HepG2 (cell line): ENCODE data around the gene MAIP1. TPM values are rescaled to one million over a fixed set of nuclear protein-coding genes. Genes with fewer than 3 reads are reported as not detected.

Experiments
- FOXK1 ChIP-seq: sonication (generic); formaldehyde crosslinking; IDR thresholded peaks from 2 replicates; pipeline ENCODE4 v1.4.0; 2020; ENCODE audit warnings: low read depth, missing genetic modification reagents, borderline replicate concordance
- HNRNPK ChIP-seq: fragments of 200-400 bp; formaldehyde crosslinking; IDR thresholded peaks from 2 replicates; pipeline ENCODE4 v1.6.1; 2018; ENCODE audit warnings: low read length, low read depth, moderate library complexity, mild to moderate bottlenecking; ENCODE audit not compliant: poor library complexity, severe bottlenecking
- HOXA9 ChIP-seq: sonication (generic); formaldehyde crosslinking; IDR thresholded peaks from 2 replicates; pipeline ENCODE4 v1.8.1; 2022; ENCODE audit warnings: missing genetic modification reagents, mild to moderate bottlenecking, moderate library complexity, borderline replicate concordance
- IRF2 ChIP-seq: IDR thresholded peaks from 2 replicates; pipeline ENCODE4 v1.6.1; 2018; ENCODE audit warnings: missing genetic modification reagents, missing compliant biosample characterization
- NBN ChIP-seq: fragments of 450-650 bp; conservative IDR thresholded peaks from 2 replicates; pipeline ENCODE4 v1.6.1; 2017
- PBX2 ChIP-seq: IDR thresholded peaks from 2 replicates; pipeline ENCODE4 v1.6.1; 2016; ENCODE audit warnings: control low read depth
- PRDM4 ChIP-seq: sonication (generic); formaldehyde crosslinking; IDR thresholded peaks from 2 replicates; pipeline ENCODE4 v1.9.0; 2021; ENCODE audit warnings: missing genetic modification reagents, borderline replicate concordance
- TFDP2 ChIP-seq: sonication (generic); formaldehyde crosslinking; IDR thresholded peaks from 2 replicates; pipeline ENCODE4 v1.4.0; 2020; ENCODE audit warnings: missing genetic modification reagents
- ZBTB40 ChIP-seq, 2 experiments: fragments of 450-650 bp in 1 of 2; sonication (generic) in 1 of 2; formaldehyde crosslinking in 1 of 2; IDR thresholded peaks; 2 replicates each; pipeline versions ENCODE4 v1.6.1 to v1.8.0; 2016 to 2022; ENCODE audit warnings: antibody characterized with exemption in 1 of 2, mild to moderate bottlenecking in 1 of 2, missing genetic modification reagents in 1 of 2
- ZNF18 ChIP-seq: sonication (generic); formaldehyde crosslinking; IDR thresholded peaks from 2 replicates; pipeline ENCODE4 v1.8.0; 2022; ENCODE audit warnings: mild to moderate bottlenecking, missing genetic modification reagents; ENCODE audit not compliant: insufficient replicate concordance
- ZNF547 ChIP-seq: sonication (generic); formaldehyde crosslinking; IDR thresholded peaks from 2 replicates; pipeline ENCODE4 v1.5.1; 2020; ENCODE audit warnings: mild to moderate bottlenecking, missing genetic modification reagents
- ZNF558 ChIP-seq: sonication (generic); formaldehyde crosslinking; IDR thresholded peaks from 2 replicates; pipeline ENCODE4 v1.9.0; 2022; ENCODE audit warnings: mild to moderate bottlenecking, missing genetic modification reagents, borderline replicate concordance
- ZNF816 ChIP-seq: sonication (generic); formaldehyde crosslinking; IDR thresholded peaks from 2 replicates; pipeline ENCODE4 v1.8.0; 2022; ENCODE audit warnings: missing genetic modification reagents, mild to moderate bottlenecking, borderline replicate concordance
- ZNF83 ChIP-seq: sonication (generic); formaldehyde crosslinking; IDR thresholded peaks from 2 replicates; pipeline ENCODE4 v1.4.0; 2020; ENCODE audit warnings: missing genetic modification reagents, mild to moderate bottlenecking, borderline replicate concordance
- polyA plus RNA-seq, 8 experiments: library from polyadenylated mRNA; depleted of rRNA in 3 of 8; stranded (reverse) in 7 of 8; unstranded in 1 of 8; fragments of >200 nt; fragmentation: Illumina TruSeq in 4 of 8; extraction: Trizol in 4 of 8; gene quantifications; 2 replicates each; pipeline versions ENCODE4 v1.2.1 to v1.2.3, GENCODE V29; 2011 to 2016; ENCODE audit warnings: low read depth in 4 of 8, missing spikeins in 1 of 8, mixed read lengths in 1 of 8; ENCODE audit not compliant: insufficient read depth in 1 of 8
- total RNA-seq, 5 experiments: library from RNA; depleted of rRNA; stranded (reverse); fragments of >200 nt; fragmentation: Illumina TruSeq; extraction: Trizol; gene quantifications; 2 replicates each; pipeline ENCODE4 v1.2.3, GENCODE V29; 2016; ENCODE audit warnings: low read depth in 1 of 5

The MAIP1 gene
- total and polyA plus RNA-seq, 2 of the 13 experiments (the other 11 are each of a cell fraction or from before 2014, with no cell fraction given) = 22.3 to 72.9 TPM

- TF ChIP-seq NBN = no peak
- peak; percentile 18; the same call in 1 of the 2 replicates for TF ChIP-seq ZNF547
- no peak for TF ChIP-seq FOXK1 (CRISPR knock-in tag)
- TF ChIP-seq PRDM4 (CRISPR knock-in tag) = no peak
- peak; percentile 1; the same call in 1 of the 2 replicates for TF ChIP-seq ZNF83 (CRISPR knock-in tag)
- no peak for TF ChIP-seq ZBTB40 (IDR thresholded peaks at IDR 0.05)
- TF ChIP-seq ZBTB40 (CRISPR knock-in tag; IDR thresholded peaks at IDR 0.05) = no peak
- TF ChIP-seq IRF2 (CRISPR knock-in tag) = no peak
- TF ChIP-seq ZNF558 = no peak
- no peak for TF ChIP-seq PBX2
- no peak for TF ChIP-seq ZNF18 (CRISPR knock-in tag)
- TF ChIP-seq HOXA9 = 0 out of 2 replicates have a peak, but pooled peaks have one; percentile 8
- no peak for TF ChIP-seq ZNF816 (CRISPR knock-in tag)
- no peak for TF ChIP-seq HNRNPK
- TF ChIP-seq TFDP2 = no peak
Observed at GRCh38 chr2:199911877-199912161, 43.6 kb upstream of the MAIP1 start (continued).
